ENCODE data around the gene HYLS1. TPM values are rescaled to one million over a fixed set of nuclear protein-coding genes. Genes with fewer than 3 reads are reported as not detected.

The HYLS1 gene
- total RNA-seq, 5 donors from 2014 or later (not counting 1 experiment from before 2014, with no cell fraction given) = 2.8 to 7.4 (median 6.9) TPM

DNA sequence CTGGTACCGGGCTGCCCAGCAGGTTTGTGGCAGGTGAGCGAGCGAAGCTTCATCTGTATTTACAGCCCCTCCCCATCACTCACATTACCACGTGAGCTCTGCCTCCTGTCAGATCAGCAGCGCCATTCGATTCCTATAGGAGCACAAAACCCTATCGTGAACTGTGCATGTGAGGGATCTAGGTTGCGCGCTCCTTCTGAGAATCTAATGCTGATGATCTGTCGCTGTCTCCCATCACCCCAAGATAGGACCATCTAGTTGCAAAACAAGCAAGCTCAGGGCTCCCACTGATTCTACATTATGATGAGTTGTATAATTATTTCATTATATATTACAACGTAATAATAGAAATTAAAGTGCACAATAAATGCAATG is 42.6 kb downstream of the HYLS1 start:
- peaks cover 0 to 2% (median 0%) of the 10 kb centered on the region in 3 donors for H3K4me1 Mint-ChIP-seq
- ChIA-PET CTCF (no interaction called here), POLR2A (no interaction called here)
- ATAC-seq (replicated peaks in 1 of 4) = no peak
- Histone ChIP-seq H3K36me3 (ENCODE audit: control insufficient read depth in 2 of 2, extremely low read depth in 1 of 2, insufficient read depth in 1 of 2, low read length in 1 of 2) (no peaks in the 10 kb centered on the region), H3K27ac (ENCODE audit: low read length) (no peak overlapping the region), H3K9me3 (no peaks in the 10 kb centered on the region), H3K4me3 (ENCODE audit: control insufficient read depth in 1 of 2, extremely low read depth in 1 of 2, low read length in 1 of 2) (no peak overlapping the region), H3K4me1 (ENCODE audit: control insufficient read depth in 1 of 2, extremely low read depth in 1 of 2, insufficient read depth in 2 of 2, low read length in 2 of 2) (no peaks in the 10 kb centered on the region), H3K27me3 (replicated peaks in 1 of 2; ENCODE audit: control insufficient read depth in 2 of 2, extremely low read depth in 1 of 2, insufficient read depth in 2 of 2, low read length in 1 of 2) (peaks cover 0 to 19% of the 10 kb centered on the region in 2 experiments)
- DNase-seq = no peak
- H3K36me3 Mint-ChIP-seq = no peaks in the 10 kb centered on the region
- no peak overlapping the region for H3K4me3 Mint-ChIP-seq
- peaks cover 15 to 27% of the 10 kb centered on the region in 2 donors for H3K27me3 Mint-ChIP-seq
- 73% methylated on average over 3 of the region's 11 CpGs for whole genome bisulfite sequencing (ENCODE audit: insufficient coverage)
- no peak overlapping the region for H3K27ac Mint-ChIP-seq
- H3K9me3 Mint-ChIP-seq = no peaks in the 10 kb centered on the region

GRCh38 chr11:125931116-125931515 is 43.6 kb downstream of the HYLS1 start:
- H3K4me3 Mint-ChIP-seq = no peak overlapping the region
- no peak overlapping the region for H3K4me3 ChIP-seq (ENCODE audit: control insufficient read depth in 1 of 2, extremely low read depth in 1 of 2, low read length in 1 of 2)
- H3K27ac ChIP-seq (ENCODE audit: low read length) = no peak overlapping the region
- DNase-seq (no peak), ATAC-seq (replicated peaks in 1 of 4) (no peak)
- peaks cover 0 to 22% of the 10 kb centered on the region in 2 experiments for H3K27me3 ChIP-seq (replicated peaks in 1 of 2; ENCODE audit: control insufficient read depth in 2 of 2, extremely low read depth in 1 of 2, insufficient read depth in 2 of 2, low read length in 1 of 2)
- H3K27ac Mint-ChIP-seq = no peak overlapping the region
- no peaks in the 10 kb centered on the region for H3K9me3 Mint-ChIP-seq
- no peaks in the 10 kb centered on the region for H3K36me3 ChIP-seq (ENCODE audit: control insufficient read depth in 2 of 2, extremely low read depth in 1 of 2, insufficient read depth in 1 of 2, low read length in 1 of 2)
- H3K4me1 Mint-ChIP-seq = peaks cover 0 to 2% (median 0%) of the 10 kb centered on the region in 3 donors
- ChIA-PET CTCF (no interaction called here), POLR2A (no interaction called here)
- H3K27me3 Mint-ChIP-seq = peaks cover 13 to 27% of the 10 kb centered on the region in 2 donors
- H3K9me3 ChIP-seq = no peaks in the 10 kb centered on the region
- 75% methylated on average over 1 of the region's 3 CpGs for WGBS (ENCODE audit: insufficient coverage)
- H3K36me3 Mint-ChIP-seq = no peaks in the 10 kb centered on the region
- no peaks in the 10 kb centered on the region for H3K4me1 ChIP-seq (ENCODE audit: control insufficient read depth in 1 of 2, extremely low read depth in 1 of 2, insufficient read depth in 2 of 2, low read length in 2 of 2)

DNA sequence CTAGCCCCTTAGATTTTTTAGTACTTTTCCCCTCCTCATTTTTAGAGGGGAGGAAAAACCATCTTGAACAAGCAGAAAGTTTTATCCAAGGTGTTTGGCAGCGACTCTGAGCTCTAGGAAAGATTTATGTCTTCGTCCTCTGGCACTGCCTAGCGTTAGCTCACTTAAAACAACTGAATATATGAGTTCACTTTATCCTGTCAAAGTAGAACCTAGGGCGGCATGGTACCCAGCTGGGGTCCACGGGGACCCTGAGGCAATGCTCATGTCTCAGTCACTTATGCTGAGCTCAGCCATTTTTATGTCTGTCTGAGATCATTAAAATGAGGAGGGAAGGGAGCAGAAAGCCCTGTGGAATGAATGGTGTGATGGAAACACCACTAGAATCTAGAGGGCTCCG is 44.2 kb downstream of the HYLS1 start:
- no peak overlapping the region for H3K27ac ChIP-seq (ENCODE audit: low read length)
- H3K36me3 Mint-ChIP-seq = no peaks in the 10 kb centered on the region
- peaks cover 0 to 20% of the 10 kb centered on the region in 2 experiments for H3K27me3 ChIP-seq (replicated peaks in 1 of 2; ENCODE audit: control insufficient read depth in 2 of 2, extremely low read depth in 1 of 2, insufficient read depth in 2 of 2, low read length in 1 of 2)
- no peaks in the 10 kb centered on the region for H3K4me1 ChIP-seq (ENCODE audit: control insufficient read depth in 1 of 2, extremely low read depth in 1 of 2, insufficient read depth in 2 of 2, low read length in 2 of 2)
- no peak overlapping the region for H3K4me3 Mint-ChIP-seq
- peaks cover 0 to 2% (median 0%) of the 10 kb centered on the region in 3 donors for H3K4me1 Mint-ChIP-seq
- no peaks in the 10 kb centered on the region for H3K9me3 Mint-ChIP-seq
- ATAC-seq (replicated peaks in 1 of 4) (no peak), DNase-seq (no peak)
- no peak overlapping the region for H3K27ac Mint-ChIP-seq
- CTCF ChIA-PET = interaction anchor here in 1 of 2 donors (1.0 kb wide), 1 partner anchor 11 kb away, joined by 3 read pairs; no protein-coding TSS in a partner anchor
- H3K36me3 ChIP-seq (ENCODE audit: control insufficient read depth in 2 of 2, extremely low read depth in 1 of 2, insufficient read depth in 1 of 2, low read length in 1 of 2) = no peaks in the 10 kb centered on the region
- H3K9me3 ChIP-seq = no peaks in the 10 kb centered on the region
- POLR2A ChIA-PET = no interaction called here
- H3K4me3 ChIP-seq (ENCODE audit: control insufficient read depth in 1 of 2, extremely low read depth in 1 of 2, low read length in 1 of 2) = no peak overlapping the region
- peaks cover 11 to 27% of the 10 kb centered on the region in 2 donors for H3K27me3 Mint-ChIP-seq
- 64% methylated on average over 3 of the region's 6 CpGs for WGBS (ENCODE audit: insufficient coverage)

- ChIA-PET CTCF (interaction anchor here in 1 of 2 donors (1.0 kb wide), 1 partner anchor 10 kb away, joined by 3 read pairs; no protein-coding TSS in a partner anchor), POLR2A (no interaction called here)
- peaks cover 9 to 20% of the 10 kb centered on the region in 2 donors for H3K27me3 Mint-ChIP-seq
- H3K27ac Mint-ChIP-seq = no peak overlapping the region
- Histone ChIP-seq H3K4me1 (ENCODE audit: control insufficient read depth in 1 of 2, extremely low read depth in 1 of 2, insufficient read depth in 2 of 2, low read length in 2 of 2) (no peaks in the 10 kb centered on the region), H3K36me3 (ENCODE audit: control insufficient read depth in 2 of 2, extremely low read depth in 1 of 2, insufficient read depth in 1 of 2, low read length in 1 of 2) (no peaks in the 10 kb centered on the region), H3K27ac (ENCODE audit: low read length) (no peak overlapping the region), H3K9me3 (no peaks in the 10 kb centered on the region), H3K4me3 (ENCODE audit: control insufficient read depth in 1 of 2, extremely low read depth in 1 of 2, low read length in 1 of 2) (no peak overlapping the region), H3K27me3 (replicated peaks in 1 of 2; ENCODE audit: control insufficient read depth in 2 of 2, extremely low read depth in 1 of 2, insufficient read depth in 2 of 2, low read length in 1 of 2) (peaks cover 0 to 18% of the 10 kb centered on the region in 2 experiments)
- 78% methylated on average over 3 of the region's 9 CpGs for WGBS (ENCODE audit: insufficient coverage)
- ATAC-seq (replicated peaks in 1 of 4) (no peak), DNase-seq (no peak)
- H3K4me3 Mint-ChIP-seq = no peak overlapping the region
- no peaks in the 10 kb centered on the region for H3K36me3 Mint-ChIP-seq
- peaks cover 0 to 2% (median 0%) of the 10 kb centered on the region in 3 donors for H3K4me1 Mint-ChIP-seq
- no peaks in the 10 kb centered on the region for H3K9me3 Mint-ChIP-seq
Measured at GRCh38 chr11:125932301-125932700, 44.8 kb downstream of the HYLS1 start.

- Histone ChIP-seq H3K4me1 (ENCODE audit: control insufficient read depth in 1 of 2, extremely low read depth in 1 of 2, insufficient read depth in 2 of 2, low read length in 2 of 2) (peaks cover 0 to under 1% of the 10 kb centered on the region in 2 experiments), H3K27me3 (replicated peaks in 1 of 2; ENCODE audit: control insufficient read depth in 2 of 2, extremely low read depth in 1 of 2, insufficient read depth in 2 of 2, low read length in 1 of 2) (peaks cover 0 to 18% of the 10 kb centered on the region in 2 experiments), H3K4me3 (ENCODE audit: control insufficient read depth in 1 of 2, extremely low read depth in 1 of 2, low read length in 1 of 2) (no peak overlapping the region), H3K36me3 (ENCODE audit: control insufficient read depth in 2 of 2, extremely low read depth in 1 of 2, insufficient read depth in 1 of 2, low read length in 1 of 2) (no peaks in the 10 kb centered on the region), H3K9me3 (no peaks in the 10 kb centered on the region), H3K27ac (ENCODE audit: low read length) (no peak overlapping the region)
- ChIA-PET POLR2A (no interaction called here), CTCF (no interaction called here)
- peaks cover 9 to 20% of the 10 kb centered on the region in 2 donors for H3K27me3 Mint-ChIP-seq
- no peak for DNase-seq
- H3K4me3 Mint-ChIP-seq = no peak overlapping the region
- no peak overlapping the region for H3K27ac Mint-ChIP-seq
- no peaks in the 10 kb centered on the region for H3K9me3 Mint-ChIP-seq
- no peaks in the 10 kb centered on the region for H3K36me3 Mint-ChIP-seq
- no peak for ATAC-seq (replicated peaks in 1 of 4)
- H3K4me1 Mint-ChIP-seq = peaks cover under 1 to 3% (median under 1%) of the 10 kb centered on the region in 3 donors
- WGBS (ENCODE audit: insufficient coverage) = 36% methylated on average over 6 of the region's 12 CpGs
Measured at GRCh38 chr11:125933030-125933813, 45.8 kb downstream of the HYLS1 start.

GRCh38 chr11:125934473-125934872 is 47.0 kb downstream of the HYLS1 start:
- WGBS (ENCODE audit: insufficient coverage) = 97% methylated on average over 6 of the region's 8 CpGs
- H3K4me1 Mint-ChIP-seq = peaks cover 9 to 10% (median 9%) of the 10 kb centered on the region in 3 donors
- no peak overlapping the region for H3K4me3 Mint-ChIP-seq
- DNase-seq (no peak), ATAC-seq (replicated peaks in 1 of 4) (no peak)
- H3K27ac ChIP-seq (ENCODE audit: low read length) = no peak overlapping the region
- CTCF ChIA-PET = no interaction called here
- no peak overlapping the region for H3K4me3 ChIP-seq (ENCODE audit: control insufficient read depth in 1 of 2, extremely low read depth in 1 of 2, low read length in 1 of 2)
- no peaks in the 10 kb centered on the region for H3K36me3 Mint-ChIP-seq
- no peaks in the 10 kb centered on the region for H3K9me3 Mint-ChIP-seq
- no peak overlapping the region for H3K27ac Mint-ChIP-seq
- H3K27me3 ChIP-seq (replicated peaks in 1 of 2; ENCODE audit: control insufficient read depth in 2 of 2, extremely low read depth in 1 of 2, insufficient read depth in 2 of 2, low read length in 1 of 2) = peaks cover 0 to 19% of the 10 kb centered on the region in 2 experiments
- no peaks in the 10 kb centered on the region for H3K9me3 ChIP-seq
- H3K27me3 Mint-ChIP-seq = peaks cover 9 to 15% of the 10 kb centered on the region in 2 donors
- H3K36me3 ChIP-seq (ENCODE audit: control insufficient read depth in 2 of 2, extremely low read depth in 1 of 2, insufficient read depth in 1 of 2, low read length in 1 of 2) = no peaks in the 10 kb centered on the region
- POLR2A ChIA-PET = no interaction called here
- H3K4me1 ChIP-seq (ENCODE audit: control insufficient read depth in 1 of 2, extremely low read depth in 1 of 2, insufficient read depth in 2 of 2, low read length in 2 of 2) = peaks cover 0 to 4% of the 10 kb centered on the region in 2 experiments

Data from T-cell (primary cell).